ENCODE results near the gene DAZ4.
"Not testable (repeated sequence)": the region's sequence is repeated elsewhere in the genome, so short reads cannot be mapped to it uniquely, and the experiment has no call there.

DAZ4 gene

GRCh38 chrY:24833619-24834018 is at the start of gene DAZ4:
Gene DAZ4 (plus strand): TSS chrY:24833919. CDS start chrY:24834127, 208 bp downstream.
- DNase-seq (ENCODE audit: low read depth): not testable (repeated sequence)

GRCh38 chrY:24813293-24813692 is 20.4 kb upstream of the DAZ4 start, which contains the start of gene DAZ3:
Gene DAZ3 (minus strand): TSS chrY:24813393. CDS start chrY:24813185, 208 bp downstream.
- DNase-seq (ENCODE audit: low read depth): not testable (repeated sequence)

GRCh38 chrY:24821836-24822235 is 11.9 kb upstream of the DAZ4 start:
- DNase-seq (ENCODE audit: low read depth): not testable (repeated sequence)

GRCh38 chrY:24824184-24824879 is 9.4 kb upstream of the DAZ4 start:
- DNase-seq (ENCODE audit: low read depth): not testable (repeated sequence)

GRCh38 chrY:24825069-24825468 is 8.7 kb upstream of the DAZ4 start:
- DNase-seq (ENCODE audit: low read depth): not testable (repeated sequence)

All from stimulated activated CD8-positive, alpha-beta memory T cell treated with anti-CD3 and anti-CD28 coated beads, Interleukin-12 subunit alpha, Interleukin-12 subunit beta, amount 100 ng/mL, for 4 hours (primary cell).